PC-3 (cell line): Measurements from ENCODE around the gene MIPEP.

Experiments
- CTCF ChIP-seq: fragments of 300-600 bp; sonication (generic); conservative IDR thresholded peaks from 2 replicates; pipeline ENCODE4 v1.5.1; 2017; ENCODE audit warnings: antibody characterized with exemption, low read depth, mild to moderate bottlenecking, low read length
- EZH2phosphoT487 ChIP-seq: fragments of 300-600 bp; sonication (generic); IDR thresholded peaks from 2 replicates; pipeline ENCODE4 v1.6.1; 2018; ENCODE audit warnings: mild to moderate bottlenecking, antibody characterized with exemption, low read length, borderline replicate concordance

GRCh38 chr13:23711355-23711754 lies 177.8 kb downstream of the MIPEP start:
- TF ChIP-seq CTCF (no peak), EZH2phosphoT487 (no peak)
